GM21786 (cell line): ENCODE results near the gene TSKU.

ENCODE experiments used
- ATAC-seq: cut with Tn5 transposase; IDR thresholded peaks from one replicate; pipeline ENCODE4 v1.9.1; 2021; ENCODE audit not compliant: unreplicated experiment

Gene TSKU

DNA sequence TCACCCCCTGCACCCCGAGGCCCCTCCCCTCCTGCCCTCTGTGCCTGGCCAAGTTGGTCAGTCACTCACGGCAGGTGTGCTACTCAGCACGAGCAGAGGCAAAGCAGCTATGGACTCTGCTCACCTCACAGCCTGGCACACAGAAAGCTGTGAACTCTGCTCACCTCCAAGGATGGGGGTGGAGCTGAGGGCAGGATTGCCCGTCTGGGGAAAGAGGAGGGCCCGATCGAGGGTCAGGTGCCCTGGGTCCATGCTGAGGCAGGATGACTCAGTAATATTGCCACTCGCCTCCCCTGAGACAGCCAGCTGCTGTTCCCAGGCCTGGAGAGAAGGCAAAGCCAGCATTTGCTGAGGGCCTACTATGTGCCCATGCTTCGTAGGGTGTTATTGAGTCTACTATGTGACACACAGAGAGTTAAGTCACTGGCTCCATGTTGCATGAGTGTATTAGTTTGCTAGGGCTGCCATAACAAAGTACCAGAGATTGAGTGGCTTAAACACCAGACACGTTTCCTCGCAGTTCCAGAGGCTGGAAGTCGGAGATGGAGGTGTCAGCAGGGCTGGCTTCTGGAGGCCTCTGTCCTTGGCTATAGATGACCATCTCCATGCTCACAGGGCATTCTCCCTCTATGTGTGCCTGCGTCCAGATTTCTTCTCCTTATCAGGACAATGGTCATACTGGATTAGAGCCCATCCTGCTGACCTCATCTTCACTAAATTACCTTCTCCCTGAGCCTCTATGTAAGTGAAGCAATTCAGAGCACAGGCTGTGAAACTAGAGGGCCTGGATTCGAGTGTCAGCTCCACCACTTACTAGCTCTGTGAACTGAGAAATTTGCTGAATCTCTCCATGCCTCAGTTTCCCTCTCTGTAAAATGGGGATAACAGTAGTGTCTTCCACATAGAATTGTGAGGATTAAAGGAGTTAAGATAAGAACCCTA, 13.2 kb upstream of the TSKU start:
- ATAC-seq = no peak

GRCh38 chr11:76770642-76771445, 12.3 kb upstream of the TSKU start:
- no peak for ATAC-seq

DNA sequence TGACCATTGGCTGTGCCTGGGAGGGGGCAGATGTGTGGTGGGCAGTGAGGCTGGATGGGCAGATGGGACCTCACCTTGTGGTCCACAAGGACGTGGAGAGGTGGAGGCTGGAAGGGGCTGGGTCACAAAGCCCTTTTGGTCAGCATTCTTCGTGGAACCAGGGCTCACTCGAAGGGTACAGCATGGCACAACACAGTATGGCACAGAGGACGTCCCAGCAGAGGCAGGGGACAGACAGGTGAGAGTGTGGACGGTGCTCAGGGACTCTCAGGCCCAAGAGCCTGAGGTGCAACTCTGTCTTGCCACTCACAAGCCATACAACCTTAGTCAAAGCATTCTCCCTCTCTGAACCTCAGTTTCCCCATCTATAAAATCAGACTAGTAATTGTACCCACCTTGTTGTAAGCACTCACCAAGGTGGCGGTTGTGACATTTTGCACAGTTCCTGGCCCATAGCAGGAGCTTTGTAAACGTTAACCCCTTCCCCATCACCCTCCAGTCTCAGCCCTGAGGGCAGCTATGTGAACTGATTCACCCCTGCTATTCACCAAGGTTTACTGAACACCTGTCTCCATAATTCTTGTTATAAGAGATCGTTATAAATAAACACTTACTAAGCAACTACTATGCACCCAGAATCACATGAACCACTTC, 11.6 kb upstream of the TSKU start:
- ATAC-seq = no peak

- ATAC-seq = no peak
Measured at GRCh38 chr11:76772100-76772782, 10.9 kb upstream of the TSKU start.

- ATAC-seq = no peak
Measured at GRCh38 chr11:76772783-76773106, 10.4 kb upstream of the TSKU start.

GRCh38 chr11:76773921-76774361, 9.2 kb upstream of the TSKU start:
- ATAC-seq = no peak

DNA sequence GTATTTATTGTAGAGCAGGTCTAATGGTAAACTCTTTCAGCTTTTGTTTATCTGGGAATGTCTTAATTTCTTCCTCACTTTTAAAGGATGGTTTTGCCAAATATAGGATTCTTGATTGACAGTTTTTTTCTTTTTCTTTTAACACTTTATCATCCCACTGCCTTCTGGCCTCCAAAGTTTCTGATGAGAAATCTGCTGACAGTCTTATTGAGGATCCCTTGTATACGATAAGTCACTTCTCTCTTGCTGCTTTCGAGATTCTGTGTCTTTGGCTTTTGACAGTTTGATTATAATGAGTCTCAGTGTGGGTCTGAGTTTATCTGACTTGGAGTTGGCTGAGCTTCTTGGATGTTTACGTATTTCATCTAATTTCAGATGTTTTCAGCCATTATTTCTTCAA, 6.7 kb upstream of the TSKU start:
- no peak for ATAC-seq

DNA sequence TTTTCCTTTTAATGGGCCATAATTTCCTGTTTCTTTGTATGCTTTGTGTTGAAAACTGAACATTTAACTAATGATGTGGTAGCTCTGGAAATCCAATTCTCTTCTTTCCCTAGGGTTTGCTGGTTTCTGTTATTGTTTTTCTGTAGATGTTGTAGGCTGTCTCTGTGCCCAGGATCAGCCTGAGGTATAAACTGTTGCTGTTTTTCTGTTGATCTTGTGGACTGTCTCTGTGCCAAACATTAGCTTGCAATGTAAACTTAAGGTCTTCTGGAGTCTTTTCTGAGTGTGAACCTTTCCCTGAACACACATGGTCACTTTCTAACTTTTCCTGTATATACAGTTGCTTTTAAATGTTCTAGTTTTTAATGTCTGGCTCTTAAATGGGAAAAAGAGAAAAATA, 5.9 kb upstream of the TSKU start:
- ATAC-seq = no peak

GRCh38 chr11:76777876-76778275, 5.3 kb upstream of the TSKU start:
- no peak for ATAC-seq

GRCh38 chr11:76778874-76779273, 4.3 kb upstream of the TSKU start:
- no peak for ATAC-seq

GRCh38 chr11:76781046-76781801, 1.9 kb upstream of the TSKU start:
- ATAC-seq = no peak

GRCh38 chr11:76781807-76782530, 1.2 kb upstream of the TSKU start:
- no peak for ATAC-seq

GRCh38 chr11:76782531-76783293, 444 bp upstream of the TSKU start:
- ATAC-seq = no peak

DNA sequence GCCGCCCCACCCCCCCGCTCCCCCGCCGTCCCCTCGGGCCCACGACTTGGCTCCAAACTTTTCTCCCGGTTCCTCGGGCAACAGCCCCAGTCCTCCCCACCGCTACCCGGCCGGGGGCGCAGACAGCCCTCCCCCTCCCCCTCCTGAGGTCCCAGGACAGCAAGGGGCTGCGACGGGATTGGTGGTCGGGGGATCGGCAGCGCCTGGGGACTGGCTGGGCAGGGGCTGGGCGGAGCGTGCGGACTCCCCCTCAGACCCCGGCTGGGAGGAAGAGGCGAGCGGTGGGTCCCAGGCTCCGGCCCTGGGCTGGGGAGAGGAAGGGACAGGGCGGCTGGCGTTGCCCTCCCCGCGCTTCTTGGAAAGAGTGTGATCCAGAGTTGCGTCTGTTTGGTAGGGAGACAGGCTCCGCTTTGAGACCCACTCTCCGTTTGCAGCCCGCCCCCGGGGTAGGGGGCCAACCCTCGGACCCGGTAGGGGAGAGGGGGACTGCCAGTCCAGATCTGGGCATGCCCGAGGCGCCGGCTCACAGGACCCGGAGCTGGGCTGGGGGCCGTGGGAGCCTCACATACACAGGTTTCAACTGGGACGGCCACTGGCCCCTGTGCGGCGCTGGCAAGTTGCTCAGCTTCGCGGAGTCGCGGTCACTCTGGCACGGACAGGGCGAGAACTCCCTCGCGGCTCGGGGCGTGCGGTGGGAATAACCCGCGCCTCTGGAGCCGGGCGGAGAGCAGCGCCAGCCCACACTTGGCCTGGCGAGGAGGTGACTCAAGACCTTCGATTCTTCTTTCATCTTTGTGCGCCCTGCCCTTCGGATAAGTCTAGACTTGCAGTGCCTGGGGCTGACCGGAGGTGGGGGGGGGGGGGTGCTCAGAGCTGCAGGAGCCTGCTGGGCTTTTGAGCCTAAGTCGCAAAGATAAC, 999 bp downstream of the TSKU start:
- no peak for ATAC-seq

GRCh38 chr11:76785513-76785912, 2.4 kb downstream of the TSKU start:
- no peak for ATAC-seq

- ATAC-seq = no peak
Measured at GRCh38 chr11:76786016-76786415, 2.9 kb downstream of the TSKU start.

DNA sequence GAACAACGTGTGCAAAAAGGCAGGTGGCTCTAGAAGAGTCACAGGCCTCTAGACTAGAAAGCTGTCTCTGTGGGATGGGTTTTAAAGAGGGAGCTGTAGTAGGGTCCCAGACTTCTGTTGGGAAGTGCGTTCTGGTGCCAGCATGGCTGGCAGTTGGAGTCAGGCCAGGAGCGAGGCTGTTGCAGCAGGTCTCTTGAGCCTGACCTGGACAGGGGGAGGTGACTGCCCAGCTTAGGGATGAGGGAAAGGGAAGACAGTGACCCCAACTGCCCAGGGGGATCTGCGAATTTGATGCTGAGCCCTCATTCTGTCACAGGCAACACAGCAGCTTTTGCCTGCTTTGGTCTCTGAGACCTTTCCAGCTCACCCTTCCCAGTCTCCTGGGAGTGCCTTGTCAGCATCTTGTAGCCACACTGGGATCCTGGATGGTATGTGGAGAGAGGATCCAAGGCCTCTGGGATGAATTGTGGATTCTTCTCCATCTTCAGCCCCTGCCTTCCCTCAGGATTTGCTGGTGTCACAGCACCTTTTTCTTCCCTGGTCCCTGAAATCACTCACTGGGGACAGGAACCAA, 3.4 kb downstream of the TSKU start:
- ATAC-seq = no peak

- ATAC-seq = no peak
Measured at GRCh38 chr11:76787271-76787670, 4.1 kb downstream of the TSKU start.
